CD14-positive monocyte (primary cell): ENCODE data around the gene ALOX15. TPM values are rescaled to one million over a fixed set of nuclear protein-coding genes. Genes with fewer than 3 reads are reported as not detected.
A peak's percentile ranks its signal among the peaks of the same experiment; 100 is the strongest.

Experiments
- DNase-seq, 3 donors: peaks; one replicate each; pipeline ENCODE4 v3.0.0-alpha.2; 2011 to 2022
- H2AFZ ChIP-seq: 2 replicates; pipeline ENCODE4 v1.6.0; 2012; ENCODE audit warnings: mild to moderate bottlenecking, low read depth, low read length, inconsistent platforms; ENCODE audit not compliant: insufficient read depth, poor library complexity, severe bottlenecking
- H3K27ac ChIP-seq, 2 donors: 1 replicate in 1 of 2; 2 replicates in 1 of 2; pipeline ENCODE4 v1.5.1; 2012 to 2013; ENCODE audit warnings: low read length in 2 of 2, control low read depth in 1 of 2, inconsistent platforms in 1 of 2, low read depth in 1 of 2, mild to moderate bottlenecking in 1 of 2
- H3K27me3 ChIP-seq, 2 donors: one replicate each; pipeline versions ENCODE4 v1.6.0 to v1.6.1; 2011 to 2013; ENCODE audit warnings: low read length in 2 of 2; ENCODE audit not compliant: control insufficient read depth in 2 of 2, insufficient read depth in 2 of 2
- H3K36me3 ChIP-seq, 2 donors: replicated peaks in 1 of 2; 1 replicate in 1 of 2; 2 replicates in 1 of 2; pipeline versions ENCODE4 v1.5.1 to v1.6.1; 2012 to 2013; ENCODE audit warnings: low read length in 2 of 2, control low read depth in 1 of 2, inconsistent platforms in 1 of 2, mild to moderate bottlenecking in 1 of 2; ENCODE audit not compliant: insufficient read depth in 2 of 2, control insufficient read depth in 1 of 2
- H3K4me1 ChIP-seq, 2 donors: 1 replicate in 1 of 2; 2 replicates in 1 of 2; pipeline versions ENCODE4 v1.5.1 to v1.6.1; 2012 to 2013; ENCODE audit warnings: low read length in 2 of 2, control low read depth in 1 of 2, inconsistent platforms in 1 of 2, mild to moderate bottlenecking in 1 of 2, moderate library complexity in 1 of 2; ENCODE audit not compliant: insufficient read depth in 2 of 2, control insufficient read depth in 1 of 2
- H3K4me2 ChIP-seq: replicated peaks from 2 replicates; pipeline ENCODE3; 2012; ENCODE audit warnings: low read length, moderate library complexity, mild to moderate bottlenecking; ENCODE audit not compliant: poor library complexity, severe bottlenecking; ENCODE audit errors: extremely low read depth
- H3K4me3 ChIP-seq, 3 experiments: fragments of 200-600 bp in 1 of 3; sonication (generic) in 1 of 3; replicated peaks in 1 of 3; 1 replicate in 2 of 3; 2 replicates in 1 of 3; pipeline ENCODE4 v1.5.1; 2011 to 2013; ENCODE audit warnings: low read length in 3 of 3, mild to moderate bottlenecking in 3 of 3, control low read depth in 2 of 3, low read depth in 2 of 3, inconsistent platforms in 1 of 3, moderate library complexity in 1 of 3
- H3K79me2 ChIP-seq: 2 replicates; pipeline ENCODE4 v1.6.0; 2012; ENCODE audit warnings: mild to moderate bottlenecking, control low read depth, inconsistent platforms, low read length, moderate library complexity; ENCODE audit not compliant: insufficient read depth
- H3K9ac ChIP-seq: 2 replicates; pipeline ENCODE4 v1.6.0; 2017; ENCODE audit warnings: low read length, mild to moderate bottlenecking; ENCODE audit not compliant: insufficient read depth, poor library complexity, severe bottlenecking
- H3K9me3 ChIP-seq, 2 donors: replicated peaks in 1 of 2; 1 replicate in 1 of 2; 2 replicates in 1 of 2; pipeline versions ENCODE4 v1.5.1 to v1.6.1; 2012 to 2013; ENCODE audit warnings: low read length in 2 of 2, control low read depth in 1 of 2; ENCODE audit not compliant: control insufficient read depth in 1 of 2, insufficient read depth in 1 of 2
- H4K20me1 ChIP-seq: 2 replicates; pipeline ENCODE4 v1.6.0; 2012; ENCODE audit warnings: mild to moderate bottlenecking, low read length, control low read depth, moderate library complexity; ENCODE audit not compliant: insufficient read depth
- H3K27ac Mint-ChIP-seq, 7 donors: one replicate each; pipeline ENCODE4 v1.8.0; 2020; ENCODE audit warnings: mild to moderate bottlenecking in 7 of 7, mixed read lengths in 7 of 7, moderate library complexity in 6 of 7, inconsistent platforms in 2 of 7
- H3K27me3 Mint-ChIP-seq, 3 donors: one replicate each; pipeline ENCODE4 v1.8.0; 2021 to 2022; ENCODE audit warnings: low read depth in 3 of 3, mild to moderate bottlenecking in 3 of 3, mixed read lengths in 3 of 3, moderate library complexity in 3 of 3, inconsistent platforms in 1 of 3
- H3K36me3 Mint-ChIP-seq, 2 donors: one replicate each; pipeline ENCODE4 v1.8.0; 2020; ENCODE audit warnings: mixed read lengths in 2 of 2, inconsistent platforms in 1 of 2, mild to moderate bottlenecking in 1 of 2
- H3K4me1 Mint-ChIP-seq: one replicate; pipeline ENCODE4 v1.8.0; 2020; ENCODE audit warnings: mild to moderate bottlenecking, mixed read lengths
- H3K4me3 Mint-ChIP-seq, 2 donors: one replicate each; pipeline ENCODE4 v1.8.0; 2020; ENCODE audit warnings: mild to moderate bottlenecking in 2 of 2, mixed read lengths in 2 of 2, moderate library complexity in 1 of 2
- H3K9me3 Mint-ChIP-seq, 7 donors: one replicate each; pipeline ENCODE4 v1.8.0; 2020 to 2022; ENCODE audit warnings: mixed read lengths in 7 of 7, mild to moderate bottlenecking in 6 of 7, moderate library complexity in 6 of 7, inconsistent platforms in 2 of 7
- WGBS: methylation state at CpG from one replicate; pipeline ENCODE4 v1.1.5; 2013; ENCODE audit warnings: missing lambda C conversion rate; ENCODE audit not compliant: insufficient coverage; 5-methylcytosine and 5-hydroxymethylcytosine counted together
- intact Hi-C, 2 donors: fragments of 100-400 bp; cut with micrococcal nuclease; formaldehyde crosslinking; loops; one replicate each; pipeline versions ENCODE4 v1.15.0 to v1.15.1; 2023
- polyA plus RNA-seq, 3 donors: library from polyadenylated mRNA; depleted of rRNA in 1 of 3; unstranded in 2 of 3; stranded (reverse) in 1 of 3; fragments of 300-500 nt in 2 of 3; fragments of >200 nt in 1 of 3; fragmentation: Illumina TruSeq in 2 of 3; gene quantifications; 1 replicate in 2 of 3; 2 replicates in 1 of 3; pipeline ENCODE4 v1.2.3, GENCODE V29; 2012 to 2021
- TF ChIP-seq, protein P1 (sequence below): fragments of 200-600 bp; IDR thresholded peaks from one replicate; pipeline ENCODE4 v1.8.0; 2022; ENCODE audit warnings: antibody characterized with exemption, mild to moderate bottlenecking

Gene ALOX15
- polyA plus RNA-seq, 3 donors, result 0.05 to 0.13 TPM; not detected in 1

DNA sequence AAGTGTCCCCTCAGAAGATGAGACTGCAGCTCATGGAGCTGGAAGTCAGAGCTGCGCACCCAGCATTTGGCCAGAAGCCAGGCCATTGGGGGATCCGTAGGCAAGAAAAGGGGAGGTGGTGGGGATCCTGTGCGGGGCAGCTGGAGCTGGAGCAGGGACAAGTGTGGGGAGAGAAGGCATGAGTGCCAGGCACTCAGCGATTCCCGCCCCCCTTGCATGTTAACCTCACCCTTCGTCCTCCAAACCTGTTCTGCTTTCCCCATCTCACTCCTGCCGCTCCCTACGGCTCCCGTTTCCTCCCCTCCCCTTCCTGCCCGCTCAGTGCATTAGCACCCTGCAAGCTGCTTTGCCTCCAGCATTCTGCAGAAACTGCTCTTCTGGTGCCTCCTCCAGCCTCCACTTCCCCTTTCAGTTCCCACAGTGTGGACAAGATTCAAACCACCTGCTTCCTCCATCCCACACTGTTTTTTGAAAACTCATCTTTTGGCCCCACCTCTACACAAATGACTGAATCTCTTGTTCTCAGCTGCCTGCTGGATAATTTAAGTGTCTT lies 5.6 kb downstream of the ALOX15 start:
- H3K4me3 Mint-ChIP-seq, result peak overlapping the region; percentile 77 to 91

DNA sequence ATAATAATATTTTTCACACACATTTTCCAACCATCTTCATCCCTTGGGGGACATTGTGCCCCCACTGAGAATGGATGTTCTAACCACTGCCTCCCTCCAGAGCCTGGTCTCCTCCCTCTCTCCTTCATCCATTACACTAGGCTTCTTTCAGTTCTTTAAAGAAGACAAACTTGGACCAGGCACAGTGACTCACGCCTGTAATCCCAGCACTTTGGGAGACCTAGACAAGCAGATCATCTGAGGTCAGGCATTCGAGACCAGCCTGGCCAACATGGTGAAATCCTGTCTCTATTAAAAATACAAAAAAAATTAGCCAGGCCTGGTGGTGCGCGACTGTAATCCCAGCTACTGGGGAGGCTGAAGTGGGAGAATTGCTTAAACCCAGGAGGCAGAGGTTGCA lies 6.5 kb downstream of the ALOX15 start:
- Histone ChIP-seq H3K9me3 (peaks cover 0 to 8% of the 10 kb centered on the region in 2 donors), H3K79me2 (no peaks in the 10 kb centered on the region), H3K36me3 (no peaks in the 10 kb centered on the region), H4K20me1 (no peaks in the 10 kb centered on the region), H3K4me3 (no peak overlapping the region), H2AFZ (no peak overlapping the region), H3K9ac (no peak overlapping the region), H3K27me3 (peaks cover 6 to 12% of the 10 kb centered on the region in 2 donors), H3K4me2 (no peak overlapping the region), H3K4me1 (peaks cover 33 to 34% of the 10 kb centered on the region in 2 donors), H3K27ac (no peak overlapping the region)
- no peak overlapping the region for H3K27ac Mint-ChIP-seq
- no peak overlapping the region for H3K4me3 Mint-ChIP-seq
- no peak for DNase-seq
- peaks cover 2 to 11% (median 4%) of the 10 kb centered on the region in 7 donors for H3K9me3 Mint-ChIP-seq
- peaks cover 14 to 31% (median 22%) of the 10 kb centered on the region in 3 donors for H3K27me3 Mint-ChIP-seq
- H3K4me1 Mint-ChIP-seq, result peaks cover 39% of the 10 kb centered on the region
- intact Hi-C loops, result loop anchor here in 1 of 2 donors (5.0 kb wide), 1 partner anchor 68 kb away; no protein-coding TSS in a partner anchor
- WGBS, result 5% methylated on average over 3 of the region's 4 CpGs
- TF ChIP-seq, protein P1, sequence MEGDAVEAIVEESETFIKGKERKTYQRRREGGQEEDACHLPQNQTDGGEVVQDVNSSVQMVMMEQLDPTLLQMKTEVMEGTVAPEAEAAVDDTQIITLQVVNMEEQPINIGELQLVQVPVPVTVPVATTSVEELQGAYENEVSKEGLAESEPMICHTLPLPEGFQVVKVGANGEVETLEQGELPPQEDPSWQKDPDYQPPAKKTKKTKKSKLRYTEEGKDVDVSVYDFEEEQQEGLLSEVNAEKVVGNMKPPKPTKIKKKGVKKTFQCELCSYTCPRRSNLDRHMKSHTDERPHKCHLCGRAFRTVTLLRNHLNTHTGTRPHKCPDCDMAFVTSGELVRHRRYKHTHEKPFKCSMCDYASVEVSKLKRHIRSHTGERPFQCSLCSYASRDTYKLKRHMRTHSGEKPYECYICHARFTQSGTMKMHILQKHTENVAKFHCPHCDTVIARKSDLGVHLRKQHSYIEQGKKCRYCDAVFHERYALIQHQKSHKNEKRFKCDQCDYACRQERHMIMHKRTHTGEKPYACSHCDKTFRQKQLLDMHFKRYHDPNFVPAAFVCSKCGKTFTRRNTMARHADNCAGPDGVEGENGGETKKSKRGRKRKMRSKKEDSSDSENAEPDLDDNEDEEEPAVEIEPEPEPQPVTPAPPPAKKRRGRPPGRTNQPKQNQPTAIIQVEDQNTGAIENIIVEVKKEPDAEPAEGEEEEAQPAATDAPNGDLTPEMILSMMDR, result no peak
- H3K36me3 Mint-ChIP-seq, result peaks cover 6 to 11% of the 10 kb centered on the region in 2 donors

More for the DNA sequence above, 5.6 kb downstream of the ALOX15 start:
- H2AFZ ChIP-seq, result peak overlapping the region; percentile 31
- Mint-ChIP-seq H3K9me3 (peaks cover 3 to 13% (median 5%) of the 10 kb centered on the region in 7 donors), H3K27ac (peak overlapping the region in 2 of 7 donors; percentile 42 to 72), H3K4me1 (peaks cover 44% of the 10 kb centered on the region), H3K36me3 (peaks cover 8 to 11% of the 10 kb centered on the region in 2 donors), H3K27me3 (peaks cover 21 to 39% (median 30%) of the 10 kb centered on the region in 3 donors)
- WGBS, result 2% methylated on average over 6 of the region's 10 CpGs
- no peaks in the 10 kb centered on the region for H4K20me1 ChIP-seq
- no peak overlapping the region for H3K27ac ChIP-seq
- no peaks in the 10 kb centered on the region for H3K36me3 ChIP-seq
- no peak overlapping the region for H3K9ac ChIP-seq
- H3K9me3 ChIP-seq, result peaks cover 0 to 8% of the 10 kb centered on the region in 2 donors
- peak overlapping the region in 1 of 3 experiments; percentile 57 for H3K4me3 ChIP-seq
- DNase-seq, result peak; percentile 19 to 45 (median 29)
- TF ChIP-seq, protein P1, result no peak
- no peaks in the 10 kb centered on the region for H3K79me2 ChIP-seq
- intact Hi-C loops, result no loop called here
- H3K27me3 ChIP-seq, result peaks cover 7 to 18% of the 10 kb centered on the region in 2 donors
- peaks cover 34 to 38% of the 10 kb centered on the region in 2 donors for H3K4me1 ChIP-seq
- peak overlapping the region; percentile 54 for H3K4me2 ChIP-seq
